ENCODE results near the gene ARID2.

DNA sequence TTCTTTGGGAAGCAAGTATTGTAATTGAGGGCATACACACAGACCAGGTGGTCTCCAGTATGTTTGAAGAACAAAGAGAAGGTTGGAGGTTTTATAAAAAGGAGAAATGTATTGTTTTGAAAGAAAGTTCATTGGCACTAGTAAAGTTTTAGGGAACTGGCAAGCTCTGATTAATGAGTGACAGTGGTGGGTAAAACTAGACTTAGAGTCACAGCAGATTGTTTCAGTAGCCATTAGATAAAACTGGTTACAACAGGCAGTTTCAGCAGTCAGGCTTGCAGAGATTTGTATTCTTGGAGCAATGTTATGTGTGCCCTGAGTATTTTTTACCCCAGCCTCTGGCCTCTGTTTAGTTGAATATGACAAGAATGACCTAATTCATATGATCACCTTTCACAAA, 49.1 kb upstream of the ARID2 start:
- TF ChIP-seq ZNF654 (tag by site-specific recombination; IDR thresholded peaks at IDR 0.05; ENCODE audit: low read depth) (no peak), ZNF341 (tag by site-specific recombination; IDR thresholded peaks at IDR 0.05; ENCODE audit: low read depth) (no peak), CTCF (tag by site-specific recombination; IDR thresholded peaks at IDR 0.05) (no peak), ZNF175 (tag by site-specific recombination; IDR thresholded peaks at IDR 0.05) (no peak), ZBTB8A (tag by site-specific recombination; IDR thresholded peaks at IDR 0.05) (no peak)
- TF ChIP-seq, protein P1, sequence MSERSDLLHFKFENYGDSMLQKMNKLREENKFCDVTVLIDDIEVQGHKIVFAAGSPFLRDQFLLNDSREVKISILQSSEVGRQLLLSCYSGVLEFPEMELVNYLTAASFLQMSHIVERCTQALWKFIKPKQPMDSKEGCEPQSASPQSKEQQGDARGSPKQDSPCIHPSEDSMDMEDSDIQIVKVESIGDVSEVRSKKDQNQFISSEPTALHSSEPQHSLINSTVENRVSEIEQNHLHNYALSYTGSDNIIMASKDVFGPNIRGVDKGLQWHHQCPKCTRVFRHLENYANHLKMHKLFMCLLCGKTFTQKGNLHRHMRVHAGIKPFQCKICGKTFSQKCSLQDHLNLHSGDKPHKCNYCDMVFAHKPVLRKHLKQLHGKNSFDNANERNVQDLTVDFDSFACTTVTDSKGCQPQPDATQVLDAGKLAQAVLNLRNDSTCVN (tag by site-specific recombination; optimal IDR thresholded peaks at IDR 0.05) = no peak

Data from HEK293 (cell line).